Gastroesophageal sphincter (tissue), 4 donors: ENCODE results near the gene STXBP6. TPM values are rescaled to one million over a fixed set of nuclear protein-coding genes. Genes with fewer than 3 reads are reported as not detected.

ENCODE experiments used
- ATAC-seq: fragments of 150-250 bp; one replicate; pipeline ENCODE4 v1.9.1; 2016; ENCODE audit warnings: mild to moderate bottlenecking, moderate library complexity
- H3K27ac ChIP-seq, 4 donors: fragments of 200-600 bp; sonication (generic) in 3 of 4; 1 replicate in 3 of 4; 2 replicates in 1 of 4; pipeline ENCODE4 v1.5.1; 2016 to 2019
- H3K27me3 ChIP-seq: fragments of 200-600 bp; sonication (generic); one replicate; pipeline ENCODE4 v1.5.1; 2019
- H3K36me3 ChIP-seq, 2 donors: fragments of 200-600 bp; sonication (generic); one replicate each; pipeline ENCODE4 v1.5.1; 2019; ENCODE audit warnings: control low read depth in 1 of 2
- H3K4me1 ChIP-seq, 3 donors: fragments of 200-600 bp; sonication (generic); 1 replicate in 2 of 3; 2 replicates in 1 of 3; pipeline ENCODE4 v1.5.1; 2016 to 2019; ENCODE audit warnings: control low read depth in 2 of 3
- H3K4me3 ChIP-seq, 2 donors: fragments of 200-600 bp; sonication (generic); one replicate each; pipeline ENCODE4 v1.5.1; 2019; ENCODE audit warnings: mild to moderate bottlenecking in 1 of 2, moderate library complexity in 1 of 2
- H3K9me3 ChIP-seq, 3 donors: fragments of 200-600 bp; sonication (generic); one replicate each; pipeline ENCODE4 v1.5.1; 2017 to 2019; ENCODE audit warnings: control low read depth in 2 of 3
- CTCF ChIP-seq, 4 experiments: fragments of 200-600 bp in 2 of 4; fragments of 450-650 bp in 2 of 4; sonication (generic) in 1 of 4; IDR thresholded peaks; one replicate each; pipeline ENCODE4 v1.5.1; 2017 to 2019; ENCODE audit warnings: antibody characterized with exemption in 4 of 4, mild to moderate bottlenecking in 2 of 4, moderate library complexity in 2 of 4
- EP300 ChIP-seq: sonication (generic); formaldehyde crosslinking; IDR thresholded peaks from one replicate; pipeline ENCODE4 v1.6.1; 2017; ENCODE audit warnings: antibody characterized with exemption, mild to moderate bottlenecking
- POLR2A ChIP-seq, 2 donors: fragments of 450-650 bp; IDR thresholded peaks; one replicate each; pipeline ENCODE4 v1.6.1; 2017; ENCODE audit warnings: antibody characterized with exemption in 2 of 2, mild to moderate bottlenecking in 2 of 2, moderate library complexity in 1 of 2
- POLR2AphosphoS5 ChIP-seq: sonication (generic); formaldehyde crosslinking; IDR thresholded peaks from one replicate; pipeline ENCODE4 v1.6.1; 2017; ENCODE audit warnings: antibody characterized with exemption
- WGBS, 2 donors: methylation state at CpG; one replicate each; pipeline ENCODE4 v1.1.5; 2018; ENCODE audit warnings: low coverage in 1 of 2; 5-methylcytosine and 5-hydroxymethylcytosine counted together
- total RNA-seq, 4 donors: library from RNA; depleted of rRNA; stranded (reverse); fragments of >200 nt; gene quantifications; one replicate each; pipeline ENCODE4 v1.1.0, GENCODE V29; 2016

STXBP6 gene
- total RNA-seq, 4 donors from 2014 or later: 29.3 to 55.7 (median 44.0) TPM

DNA sequence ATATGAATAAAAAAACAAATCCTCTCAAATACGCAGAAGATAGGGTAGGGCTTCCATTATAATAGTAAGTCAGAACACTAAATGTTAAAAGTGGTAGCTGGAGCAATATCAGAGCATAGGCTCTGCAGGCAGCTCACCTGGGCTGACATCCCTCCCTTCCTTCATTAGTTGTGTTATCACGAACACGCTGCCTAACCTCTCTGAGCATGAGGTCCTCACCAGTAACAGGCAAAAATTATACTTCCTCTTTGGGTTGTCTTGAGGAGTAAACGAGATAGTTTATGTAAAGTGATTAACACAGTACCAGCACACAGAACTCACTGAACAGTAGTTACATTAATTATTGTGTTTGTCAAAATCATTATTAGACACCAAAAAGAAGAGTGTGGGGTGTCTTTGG, 154.3 kb downstream of the STXBP6 start:
- H3K4me3 ChIP-seq: no peak overlapping the region
- no peaks in the 10 kb centered on the region for H3K27me3 ChIP-seq
- 61 to 81% methylated on average over 4 of the region's 4 CpGs for WGBS, 2 donors
- H3K4me1 ChIP-seq: peaks cover 0 to 17% (median 4%) of the 10 kb centered on the region in 3 donors
- TF ChIP-seq EP300 (no peak), CTCF (IDR thresholded peaks at IDR 0.05) (no peak), POLR2AphosphoS5 (no peak), POLR2A (IDR thresholded peaks at IDR 0.05) (no peak)
- ATAC-seq: no peak
- H3K9me3 ChIP-seq: peaks cover 0 to 8% (median 0%) of the 10 kb centered on the region in 3 donors
- no peaks in the 10 kb centered on the region for H3K36me3 ChIP-seq
- H3K27ac ChIP-seq: no peak overlapping the region

DNA sequence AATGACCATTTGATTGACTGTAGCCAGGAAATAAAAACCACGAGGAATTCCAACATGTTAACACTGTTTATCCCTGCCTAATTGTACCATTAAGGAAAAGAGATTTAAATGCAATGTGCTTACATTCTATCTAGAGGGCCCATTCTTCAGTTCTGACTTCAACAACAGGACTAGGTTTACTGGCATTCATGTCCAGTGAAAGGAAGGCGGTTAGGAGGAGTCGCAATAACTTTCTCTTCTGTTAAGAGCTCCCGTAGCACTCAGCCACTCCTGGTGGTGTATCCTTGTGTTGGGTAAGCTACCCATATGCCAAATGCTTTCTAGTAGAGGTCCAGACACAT, 154.7 kb downstream of the STXBP6 start:
- Histone ChIP-seq H3K9me3 (peaks cover 0 to 9% (median 0%) of the 10 kb centered on the region in 3 donors), H3K27ac (no peak overlapping the region), H3K27me3 (no peaks in the 10 kb centered on the region), H3K4me1 (peaks cover 0 to 17% (median 3%) of the 10 kb centered on the region in 3 donors), H3K4me3 (no peak overlapping the region), H3K36me3 (no peaks in the 10 kb centered on the region)
- ATAC-seq: no peak
- 60 to 84% methylated on average over 4 of the region's 4 CpGs for WGBS, 2 donors
- TF ChIP-seq EP300 (no peak), POLR2AphosphoS5 (no peak), CTCF (IDR thresholded peaks at IDR 0.05) (no peak), POLR2A (IDR thresholded peaks at IDR 0.05) (no peak)

- peaks cover 0 to 9% (median 0%) of the 10 kb centered on the region in 3 donors for H3K9me3 ChIP-seq
- no peak overlapping the region for H3K27ac ChIP-seq
- H3K4me1 ChIP-seq: peaks cover 0 to 22% (median 0%) of the 10 kb centered on the region in 3 donors
- 39 to 84% methylated on average over 5 of the region's 5 CpGs for WGBS, 2 donors
- ATAC-seq: no peak
- no peaks in the 10 kb centered on the region for H3K36me3 ChIP-seq
- H3K4me3 ChIP-seq: no peak overlapping the region
- TF ChIP-seq CTCF (IDR thresholded peaks at IDR 0.05): no peak
- TF ChIP-seq POLR2AphosphoS5: no peak
- TF ChIP-seq EP300: no peak
- no peak for TF ChIP-seq POLR2A (IDR thresholded peaks at IDR 0.05)
- H3K27me3 ChIP-seq: no peaks in the 10 kb centered on the region
These were observed 155.2 kb downstream of the STXBP6 start for GRCh38 chr14:24894583-24895242.

DNA sequence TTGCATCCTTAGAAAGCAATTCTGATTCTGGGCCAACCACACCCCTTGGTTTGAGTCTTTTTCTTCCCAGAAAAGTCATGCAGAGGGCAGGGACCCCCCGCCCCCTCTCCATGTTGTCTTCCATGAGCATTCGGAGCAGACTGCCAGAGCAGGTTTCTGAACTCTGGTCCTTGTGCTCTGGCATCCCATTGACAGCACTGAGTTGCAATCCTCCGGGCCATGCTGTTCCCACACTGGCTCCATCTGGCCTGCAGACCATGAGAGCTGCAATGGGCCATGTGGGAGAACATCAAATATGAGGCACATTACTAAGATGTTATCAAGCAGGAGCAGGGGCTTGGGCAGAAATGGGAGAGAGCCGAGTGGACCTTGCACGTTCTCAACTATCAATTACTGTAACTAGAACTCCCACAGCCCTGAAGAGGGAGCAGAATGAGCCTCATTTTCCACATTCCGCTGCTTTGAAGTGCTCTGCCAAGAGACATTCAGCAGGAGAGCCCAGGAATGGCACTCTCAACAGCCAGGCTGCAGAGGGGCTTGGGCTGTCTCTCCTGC, 157.4 kb downstream of the STXBP6 start:
- WGBS, 2 donors: 84 to 100% methylated on average over 1 to 5 of the region's 6 CpGs
- H3K4me3 ChIP-seq: no peak overlapping the region
- H3K27ac ChIP-seq: no peak overlapping the region
- ATAC-seq: no peak
- no peaks in the 10 kb centered on the region for H3K36me3 ChIP-seq
- TF ChIP-seq CTCF (IDR thresholded peaks at IDR 0.05) (no peak), POLR2A (IDR thresholded peaks at IDR 0.05) (no peak), POLR2AphosphoS5 (no peak), EP300 (no peak)
- H3K27me3 ChIP-seq: no peaks in the 10 kb centered on the region
- peaks cover 0 to 9% (median 0%) of the 10 kb centered on the region in 3 donors for H3K9me3 ChIP-seq
- peaks cover 0 to 25% (median 0%) of the 10 kb centered on the region in 3 donors for H3K4me1 ChIP-seq

GRCh38 chr14:24891987-24892496, 157.9 kb downstream of the STXBP6 start:
- peaks cover 0 to 25% (median 0%) of the 10 kb centered on the region in 3 donors for H3K4me1 ChIP-seq
- H3K36me3 ChIP-seq: no peaks in the 10 kb centered on the region
- TF ChIP-seq CTCF (IDR thresholded peaks at IDR 0.05): no peak
- TF ChIP-seq POLR2A (IDR thresholded peaks at IDR 0.05): no peak
- TF ChIP-seq POLR2AphosphoS5: no peak
- no peak for TF ChIP-seq EP300
- H3K9me3 ChIP-seq: peaks cover 0 to 9% (median 0%) of the 10 kb centered on the region in 3 donors
- H3K4me3 ChIP-seq: no peak overlapping the region
- WGBS, 2 donors: 82 to 94% methylated on average over 1 of the region's 1 CpG
- no peak overlapping the region for H3K27ac ChIP-seq
- H3K27me3 ChIP-seq: no peaks in the 10 kb centered on the region
- no peak for ATAC-seq
